ENCODE data around the gene SVOPL. TPM values are rescaled to one million over a fixed set of nuclear protein-coding genes. Genes with fewer than 3 reads are reported as not detected.
A peak's percentile ranks its signal among the peaks of the same experiment; 100 is the strongest.

SVOPL gene
- total RNA-seq, 2 experiments from 2014 or later: not detected

- no peaks in the 10 kb centered on the region for H3K27me3 ChIP-seq (ENCODE audit: control insufficient read depth in 1 of 2, insufficient read depth in 2 of 2, low read length in 2 of 2)
- ChIA-PET CTCF (no interaction called here), POLR2A (no interaction called here)
- intact Hi-C loops (cut with DNase I, micrococcal nuclease): loop anchor here in 1 of 2 experiments (2.0 kb wide), 1 partner anchor 281 kb away; the partner anchor contains the start of gene TRIM24
- no peak for ATAC-seq (ENCODE audit: poor library complexity)
- Mint-ChIP-seq H3K36me3 (ENCODE audit: low read depth) (no peaks in the 10 kb centered on the region), H3K9me3 (no peaks in the 10 kb centered on the region), H3K4me3 (no peak overlapping the region), H3K4me1 (ENCODE audit: low read depth) (peaks cover 15% of the 10 kb centered on the region), H3K27me3 (no peaks in the 10 kb centered on the region), H3K27ac (no peak overlapping the region)
- DNase-seq: no peak
- H3K27ac ChIP-seq (ENCODE audit: low read depth in 1 of 2, low read length in 2 of 2): no peak overlapping the region
- TF ChIP-seq CTCF (IDR thresholded peaks at IDR 0.05): no peak
- H3K4me3 ChIP-seq (ENCODE audit: low read length): no peak overlapping the region
- no peaks in the 10 kb centered on the region for H3K4me1 ChIP-seq (ENCODE audit: insufficient read depth, low read length)
- H3K36me3 ChIP-seq (ENCODE audit: insufficient read depth, low read length): no peaks in the 10 kb centered on the region
- no peaks in the 10 kb centered on the region for H3K9me3 ChIP-seq (ENCODE audit: control insufficient read depth in 1 of 2, insufficient read depth in 1 of 2, low read length in 2 of 2)
Measured at GRCh38 chr7:138741453-138741735, 40.2 kb upstream of the SVOPL start.

- Mint-ChIP-seq H3K9me3 (no peaks in the 10 kb centered on the region), H3K27me3 (no peaks in the 10 kb centered on the region), H3K4me1 (ENCODE audit: low read depth) (peaks cover 6% of the 10 kb centered on the region), H3K36me3 (ENCODE audit: low read depth) (no peaks in the 10 kb centered on the region), H3K27ac (no peak overlapping the region), H3K4me3 (no peak overlapping the region)
- ChIA-PET CTCF (no interaction called here), POLR2A (no interaction called here)
- ATAC-seq (ENCODE audit: poor library complexity) (no peak), DNase-seq (no peak)
- intact Hi-C loops (cut with DNase I, micrococcal nuclease): loop anchor here (2.0 to 5.0 kb wide), 6 partner anchors 279 to 837 kb away; partner anchors contain the start of genes CREB3L2 (in 1 of the 2) and TRIM24 (in 1 of the 2)
- no peak for TF ChIP-seq CTCF (IDR thresholded peaks at IDR 0.05)
- no peak overlapping the region for H3K4me3 ChIP-seq (ENCODE audit: low read length)
- no peaks in the 10 kb centered on the region for H3K9me3 ChIP-seq (ENCODE audit: control insufficient read depth in 1 of 2, insufficient read depth in 1 of 2, low read length in 2 of 2)
- H3K4me1 ChIP-seq (ENCODE audit: insufficient read depth, low read length): no peaks in the 10 kb centered on the region
- no peaks in the 10 kb centered on the region for H3K36me3 ChIP-seq (ENCODE audit: insufficient read depth, low read length)
- no peaks in the 10 kb centered on the region for H3K27me3 ChIP-seq (ENCODE audit: control insufficient read depth in 1 of 2, insufficient read depth in 2 of 2, low read length in 2 of 2)
- H3K27ac ChIP-seq (ENCODE audit: low read depth in 1 of 2, low read length in 2 of 2): no peak overlapping the region
Measured at GRCh38 chr7:138739859-138740258, 38.7 kb upstream of the SVOPL start.

- intact Hi-C loops (cut with DNase I, micrococcal nuclease): loop anchor here (1.0 to 5.0 kb wide), 9 partner anchors 128 to 836 kb away; partner anchors contain the start of gene CREB3L2 (in 1 of the 2)
- peaks cover 5% of the 10 kb centered on the region for H3K4me1 Mint-ChIP-seq (ENCODE audit: low read depth)
- ChIA-PET POLR2A (interaction anchor here (0.7 to 1.3 kb wide), 4 partner anchors 9 to 577 kb away, joined by 3 to 11 read pairs (median 8); no protein-coding TSS in a partner anchor), CTCF (interaction anchor here (0.6 to 1.9 kb wide), 24 partner anchors 9 to 585 kb away, joined by 3 to 29 read pairs (median 4); partner anchors contain the start of gene TRIM24)
- Histone ChIP-seq H3K27me3 (ENCODE audit: control insufficient read depth in 1 of 2, insufficient read depth in 2 of 2, low read length in 2 of 2) (no peaks in the 10 kb centered on the region), H3K36me3 (ENCODE audit: insufficient read depth, low read length) (no peaks in the 10 kb centered on the region), H3K9me3 (ENCODE audit: control insufficient read depth in 1 of 2, insufficient read depth in 1 of 2, low read length in 2 of 2) (no peaks in the 10 kb centered on the region), H3K4me3 (ENCODE audit: low read length) (no peak overlapping the region), H3K4me1 (ENCODE audit: insufficient read depth, low read length) (no peaks in the 10 kb centered on the region), H3K27ac (ENCODE audit: low read depth in 1 of 2, low read length in 2 of 2) (no peak overlapping the region)
- H3K4me3 Mint-ChIP-seq: no peak overlapping the region
- peak; percentile 74 to 95 (median 84) for DNase-seq
- TF ChIP-seq CTCF (IDR thresholded peaks at IDR 0.05): peak; percentile 93
- no peaks in the 10 kb centered on the region for H3K27me3 Mint-ChIP-seq
- ATAC-seq (ENCODE audit: poor library complexity): peak; percentile 97
- H3K9me3 Mint-ChIP-seq: no peaks in the 10 kb centered on the region
- H3K27ac Mint-ChIP-seq: no peak overlapping the region
- no peaks in the 10 kb centered on the region for H3K36me3 Mint-ChIP-seq (ENCODE audit: low read depth)
Measured at GRCh38 chr7:138738551-138739335, 37.6 kb upstream of the SVOPL start.

Data from CD4-positive, alpha-beta T cell (primary cell).